PFSK-1 (cell line): ENCODE data around the gene PRPF19.

Experiments
- FOXP2 ChIP-seq: optimal IDR thresholded peaks from 2 replicates; pipeline ENCODE3; 2011; ENCODE audit warnings: borderline replicate concordance, control low read depth, inconsistent platforms; ENCODE audit not compliant: insufficient read depth; ENCODE audit errors: extremely low read length, extremely low read depth
- POLR2AphosphoS5 ChIP-seq: IDR thresholded peaks from 2 replicates; pipeline ENCODE4 v1.6.1; 2012; ENCODE audit warnings: low read depth, mild to moderate bottlenecking, control low read depth, low read length, moderate library complexity
- REST ChIP-seq, 2 experiments: IDR thresholded peaks; 2 replicates each; pipeline versions ENCODE4 v1.6.1 to v1.8.0; 2011 to 2012; ENCODE audit warnings: low read depth in 2 of 2, low read length in 2 of 2, control low read depth in 1 of 2, inconsistent platforms in 1 of 2, mild to moderate bottlenecking in 1 of 2, moderate library complexity in 1 of 2; ENCODE audit not compliant: insufficient read depth in 1 of 2
- SIN3A ChIP-seq: IDR thresholded peaks from 2 replicates; pipeline ENCODE4 v1.6.1; 2012; ENCODE audit warnings: mild to moderate bottlenecking, low read length, moderate library complexity, borderline replicate concordance; ENCODE audit not compliant: insufficient read depth
- TAF1 ChIP-seq: IDR thresholded peaks from 2 replicates; pipeline ENCODE4 v1.6.1; 2012; ENCODE audit warnings: low read length, control low read depth, borderline replicate concordance; ENCODE audit not compliant: insufficient read depth

PRPF19 gene

GRCh38 chr11:60914633-60915247, 8.4 kb upstream of the PRPF19 start:
- TF ChIP-seq FOXP2, result no peak

GRCh38 chr11:60913793-60914632, 7.6 kb upstream of the PRPF19 start, which contains the start of gene TMEM109:
TSS of gene TMEM109 (plus strand) at chr11:60914158. CDS start at chr11:60919694, 5,536 bp downstream.
- TF ChIP-seq SIN3A (peak; percentile 13; the same call in 1 of the 2 replicates), TAF1 (peak; percentile 49; the same call in 1 of the 2 replicates), REST (IDR thresholded peaks at IDR 0.05; ENCODE audit: insufficient read depth in 1 of 2, low read depth in 2 of 2, low read length in 2 of 2) (no peak), FOXP2 (peak; percentile 30), POLR2AphosphoS5 (peak; percentile 61)

GRCh38 chr11:60912851-60913528, 6.6 kb upstream of the PRPF19 start:
- no peak for TF ChIP-seq FOXP2
- TF ChIP-seq REST (IDR thresholded peaks at IDR 0.05; ENCODE audit: insufficient read depth in 1 of 2, low read depth in 2 of 2, low read length in 2 of 2), result no peak
- TF ChIP-seq SIN3A, result no peak
- TF ChIP-seq POLR2AphosphoS5, result no peak
- TF ChIP-seq TAF1, result no peak

GRCh38 chr11:60912223-60912850, 6.0 kb upstream of the PRPF19 start:
- no peak for TF ChIP-seq SIN3A
- TF ChIP-seq REST (IDR thresholded peaks at IDR 0.05; ENCODE audit: insufficient read depth in 1 of 2, low read depth in 2 of 2, low read length in 2 of 2), result no peak
- TF ChIP-seq POLR2AphosphoS5, result no peak
- no peak for TF ChIP-seq FOXP2
- TF ChIP-seq TAF1, result no peak
